Erythroblast (primary cell): ENCODE measurements around the gene ST3GAL3.

Experiments
- GATA1 ChIP-seq: IDR thresholded peaks from 2 replicates; pipeline ENCODE4 v1.6.1; 2011; ENCODE audit warnings: low read depth, mild to moderate bottlenecking, control low read depth, low read length, moderate library complexity
- POLR2A ChIP-seq: IDR thresholded peaks from 2 replicates; pipeline ENCODE4 v1.6.1; 2011; ENCODE audit warnings: mild to moderate bottlenecking, low read length

- TF ChIP-seq POLR2A, result no peak
- TF ChIP-seq GATA1, result no peak
Measured at GRCh38 chr1:43861337-43861736, 154.0 kb downstream of the ST3GAL3 start.
